CD4-positive, alpha-beta T cell treated with Interleukin-1 beta for 1 hour (primary cell): Measurements from ENCODE around the gene CSMD2.
"Not testable (repeated sequence)": the region's sequence is repeated elsewhere in the genome, so short reads cannot be mapped to it uniquely, and the experiment has no call there.

Experiments used
- DNase-seq, 2 donors: peaks; one replicate each; pipeline ENCODE4 v3.0.0-alpha.2; 2020 to 2022

The CSMD2 gene

DNA sequence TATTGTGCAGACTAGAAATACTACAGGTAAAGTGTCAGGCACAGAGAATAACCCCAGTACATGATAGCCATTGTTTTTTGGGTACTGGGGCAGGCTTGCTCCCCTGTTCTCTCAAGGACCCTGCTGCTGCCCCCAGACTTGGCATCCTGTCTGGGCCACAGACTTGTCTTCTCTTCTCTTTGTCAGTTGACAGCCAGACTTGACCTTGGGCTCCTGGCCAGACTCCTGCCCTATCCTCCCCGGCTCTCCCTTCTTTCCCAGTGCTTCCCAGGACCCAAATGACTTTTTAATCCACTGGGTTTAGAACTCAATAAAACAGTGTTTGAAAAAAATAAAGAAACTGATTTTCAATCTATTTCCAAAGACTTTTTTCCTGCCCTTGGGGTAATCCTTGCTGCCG lies 649.4 kb downstream of the CSMD2 start:
- no peak for DNase-seq

- DNase-seq: no peak
These were observed 649.9 kb downstream of the CSMD2 start for GRCh38 chr1:33515112-33515511.

DNA sequence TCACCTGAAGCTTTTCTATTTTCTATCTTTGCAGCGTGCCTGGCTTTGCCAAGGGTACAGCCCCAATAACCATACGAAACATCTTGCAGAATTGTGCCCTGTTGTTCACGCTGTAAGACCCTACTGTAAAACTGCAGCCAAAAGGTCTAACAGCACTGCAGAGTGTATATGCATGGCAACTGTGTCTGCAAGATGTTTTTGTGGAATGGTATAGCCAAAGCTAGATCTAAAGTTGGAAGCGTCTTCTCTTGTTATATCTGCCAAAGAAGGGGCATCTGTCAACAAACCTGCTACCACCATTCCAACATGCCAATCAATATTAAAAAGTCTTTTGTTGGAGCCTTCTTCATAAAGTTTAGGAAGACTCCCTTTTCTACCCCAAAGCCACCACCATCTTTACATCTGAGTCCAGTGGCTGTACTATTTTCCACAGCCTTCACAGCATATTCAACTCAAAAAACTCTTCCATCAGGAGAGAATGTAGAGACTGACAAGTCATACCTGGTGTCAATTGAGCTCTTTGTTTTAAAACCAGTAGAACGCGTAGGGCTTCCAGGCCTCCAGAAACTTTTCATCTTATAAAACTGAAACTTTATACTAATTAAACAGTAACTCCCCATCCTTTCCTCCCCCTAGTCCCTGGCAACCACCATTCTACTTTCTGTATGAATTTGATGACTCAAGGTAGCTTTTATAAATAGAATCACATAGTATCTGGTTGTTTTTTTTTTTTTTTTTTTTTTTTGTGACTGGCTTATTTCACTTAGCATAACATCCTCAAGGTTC lies 652.6 kb downstream of the CSMD2 start:
- DNase-seq: no peak

- DNase-seq: not testable (repeated sequence)
These were observed 655.8 kb downstream of the CSMD2 start for GRCh38 chr1:33509276-33509675.

GRCh38 chr1:33508151-33508550 lies 656.9 kb downstream of the CSMD2 start:
- DNase-seq: no peak

DNA sequence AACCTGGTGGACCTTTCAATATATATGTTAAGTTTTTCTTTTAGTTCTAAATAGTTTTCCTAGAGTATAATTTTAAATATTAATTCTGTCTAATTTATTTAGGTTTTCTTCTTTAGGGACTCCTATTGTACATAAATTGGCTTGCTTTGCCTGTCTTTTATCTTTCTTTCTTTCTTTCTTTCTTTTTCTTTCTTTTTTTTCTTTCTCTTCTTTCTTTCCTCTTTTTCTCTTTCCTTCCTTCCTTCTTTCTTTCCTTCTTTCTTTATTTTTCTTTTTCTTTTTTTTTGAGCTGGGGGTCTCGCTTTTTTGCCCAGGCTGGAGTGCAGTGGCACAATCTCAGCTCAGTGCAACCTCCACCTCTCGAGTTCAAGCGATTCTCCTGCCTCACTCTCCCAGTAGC lies 657.4 kb downstream of the CSMD2 start:
- no peak for DNase-seq

DNA sequence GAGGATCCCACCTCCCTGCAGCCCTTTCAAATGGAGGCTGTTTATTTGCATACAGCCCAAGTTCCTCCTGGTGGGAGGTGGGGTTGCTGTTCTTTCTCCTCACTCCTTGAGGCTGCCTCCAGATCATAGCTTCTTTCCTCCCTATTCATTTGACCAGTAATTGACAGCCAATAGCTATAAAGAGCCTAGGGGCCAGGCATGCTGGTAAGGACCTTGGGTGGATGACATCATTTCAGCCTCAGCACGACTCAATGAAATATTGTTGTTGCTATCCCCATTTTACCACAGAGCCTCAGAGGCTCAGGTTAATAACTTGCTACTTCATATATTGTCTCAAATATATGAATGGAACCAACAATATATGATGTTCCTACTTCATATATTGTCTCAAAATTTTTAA lies 661.5 kb downstream of the CSMD2 start:
- DNase-seq: no peak

- DNase-seq: no peak
These were observed 662.3 kb downstream of the CSMD2 start for GRCh38 chr1:33502726-33503125.

DNA sequence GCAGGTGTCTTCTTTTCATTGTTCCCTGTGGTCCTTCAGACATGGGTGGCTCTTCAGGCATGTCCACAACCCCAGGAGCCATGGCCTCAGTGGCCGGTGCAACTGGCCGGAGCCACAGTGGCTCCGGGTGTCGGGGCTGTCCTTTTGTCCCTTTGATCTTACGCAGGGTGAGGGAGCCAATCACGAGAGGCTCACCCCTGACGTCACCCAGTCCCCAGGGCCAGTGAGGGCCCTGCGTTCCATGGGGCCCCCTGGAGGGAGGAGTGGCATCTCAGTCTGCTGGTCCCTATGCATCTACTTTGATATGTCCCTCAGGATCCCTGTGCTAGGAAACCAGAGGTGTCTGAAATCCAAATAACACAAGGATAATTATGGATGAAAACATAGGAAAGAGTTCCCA lies 663.3 kb downstream of the CSMD2 start:
- DNase-seq: no peak

- no peak for DNase-seq
These were observed 663.7 kb downstream of the CSMD2 start for GRCh38 chr1:33501309-33501708.

GRCh38 chr1:33500547-33500946 lies 664.5 kb downstream of the CSMD2 start:
- no peak for DNase-seq

DNA sequence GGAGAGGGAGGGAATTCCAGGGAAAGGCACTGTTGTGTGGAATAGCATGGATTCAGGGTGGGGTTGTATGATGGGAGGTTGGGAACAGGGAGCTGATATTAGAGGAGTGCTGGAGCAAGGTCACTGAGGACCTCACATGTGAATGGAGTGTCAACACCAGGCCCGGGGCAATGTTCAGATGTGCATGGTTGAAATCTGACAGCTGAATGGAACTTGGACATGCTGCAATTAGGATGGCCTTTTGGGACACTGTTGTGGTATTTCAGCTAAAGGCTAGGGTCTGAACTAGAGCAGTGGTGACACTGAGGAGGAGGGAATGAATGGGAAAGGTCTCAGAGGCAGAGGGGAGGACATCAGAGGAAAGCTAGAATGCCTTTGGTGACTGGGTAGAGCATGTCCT lies 667.6 kb downstream of the CSMD2 start:
- DNase-seq: no peak

DNA sequence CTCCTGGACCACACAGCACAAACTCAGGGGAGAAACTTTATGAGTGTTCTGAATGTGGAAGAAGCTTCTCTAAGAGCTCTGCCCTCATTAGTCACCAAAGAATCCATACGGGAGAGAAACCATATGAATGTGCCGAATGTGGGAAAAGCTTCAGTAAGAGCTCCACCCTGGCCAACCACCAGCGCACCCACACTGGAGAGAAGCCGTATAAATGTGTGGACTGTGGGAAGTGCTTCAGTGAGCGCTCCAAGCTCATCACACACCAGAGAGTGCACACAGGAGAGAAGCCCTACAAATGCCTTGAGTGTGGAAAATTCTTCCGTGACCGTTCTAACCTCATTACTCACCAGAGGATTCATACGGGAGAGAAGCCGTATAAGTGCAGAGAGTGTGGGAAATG lies 670.1 kb downstream of the CSMD2 start:
- no peak for DNase-seq

GRCh38 chr1:33488624-33489023 lies 676.4 kb downstream of the CSMD2 start:
- no peak for DNase-seq

- no peak for DNase-seq
These were observed 682.6 kb downstream of the CSMD2 start for GRCh38 chr1:33482412-33482811.

DNA sequence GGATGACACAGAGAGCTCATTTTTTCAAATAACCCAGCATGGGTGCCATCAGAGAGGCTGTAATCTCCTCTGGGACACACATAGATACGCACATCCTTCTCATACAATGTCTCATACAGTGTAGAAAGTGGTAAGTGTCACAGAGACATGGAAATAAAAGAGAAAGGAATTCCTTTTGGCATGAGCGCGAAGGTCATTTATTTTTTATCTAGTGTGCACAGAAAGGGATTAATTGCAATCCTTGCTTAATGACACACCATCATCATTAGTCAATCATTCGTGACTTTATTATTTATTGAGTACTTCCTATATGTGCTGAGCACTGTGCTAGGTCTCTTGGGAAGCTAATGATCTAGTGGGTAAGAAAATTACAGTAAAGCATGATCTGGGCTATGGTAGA lies 687.6 kb downstream of the CSMD2 start:
- no peak for DNase-seq

DNA sequence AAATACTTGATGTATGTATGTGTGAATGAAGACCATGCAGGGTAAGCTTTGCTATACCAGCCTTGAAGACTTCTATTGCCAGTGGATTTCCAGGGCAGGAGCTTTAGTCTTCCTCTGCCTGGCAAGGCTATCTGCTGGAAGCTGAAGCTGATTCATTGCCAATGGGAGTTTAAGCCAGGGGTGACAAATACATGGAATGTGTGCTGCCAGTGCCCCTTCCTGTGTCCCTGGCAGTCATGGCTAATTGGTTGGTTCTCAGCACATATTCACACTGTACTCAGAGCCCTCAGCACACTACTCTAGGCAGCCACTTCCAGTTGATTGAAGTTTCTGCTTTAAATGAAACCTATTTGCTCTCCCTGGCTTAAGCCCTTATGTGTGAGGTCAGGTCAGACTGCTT lies 691.1 kb downstream of the CSMD2 start:
- no peak for DNase-seq

DNA sequence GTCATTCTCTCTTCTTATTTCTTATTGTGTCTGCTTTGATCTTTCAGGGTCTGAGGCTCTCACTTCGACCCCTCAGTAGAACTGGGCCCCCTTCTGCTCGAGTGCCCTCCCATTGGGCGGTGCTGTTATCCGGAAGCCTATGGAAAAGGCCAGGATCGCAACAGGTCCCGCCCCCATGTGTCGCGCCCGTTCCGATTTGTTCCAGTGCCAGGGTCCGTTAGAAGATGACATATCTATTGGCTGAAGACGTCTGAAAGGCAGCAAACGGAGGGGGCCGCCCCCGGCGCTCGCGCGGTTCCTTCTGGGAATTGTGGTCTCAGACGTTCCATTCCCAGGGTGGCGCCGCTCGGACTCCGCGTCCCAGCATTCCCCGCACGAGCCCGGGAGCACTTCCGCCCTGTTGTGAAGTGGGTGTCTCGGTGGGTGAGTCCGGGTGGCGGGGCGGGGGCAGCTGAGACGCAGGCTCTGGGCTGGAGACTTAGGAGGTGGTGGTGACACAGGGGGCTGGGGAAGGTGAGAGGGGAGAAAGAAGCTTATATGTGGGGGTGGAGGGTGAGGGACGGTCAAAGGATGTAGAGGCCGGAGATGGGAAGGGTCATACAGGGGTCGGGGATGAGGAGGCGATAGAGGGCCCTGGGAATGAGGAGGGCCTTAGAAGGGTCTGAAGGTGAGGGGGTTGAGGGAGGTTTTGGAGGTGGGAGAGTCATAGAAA lies 692.6 kb downstream of the CSMD2 start, which contains the start of gene ZSCAN20:
ZSCAN20 (plus strand) TSS at position 377 of the 712 bp plus-strand sequence. CDS start 6,644 bp downstream, outside the sequence.
- peak; percentile 86 to 88 for DNase-seq

DNA sequence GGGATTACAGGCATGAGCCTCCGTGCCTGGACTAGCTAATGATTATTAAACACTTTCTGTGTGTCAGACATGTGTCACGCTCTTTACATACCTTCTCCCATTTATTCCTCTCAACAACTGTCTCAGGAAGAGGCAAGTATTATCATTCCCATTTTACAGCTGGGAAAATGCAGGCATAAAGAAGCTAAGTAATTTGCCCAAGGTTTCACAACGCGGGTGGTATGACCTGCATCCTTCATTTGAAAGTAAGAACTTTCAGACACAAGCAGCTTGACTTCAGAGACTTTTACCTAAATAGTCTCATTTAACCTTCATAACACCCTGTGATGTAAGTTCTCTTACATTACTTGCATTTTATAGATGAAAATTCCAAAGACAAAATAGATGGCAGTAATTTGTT lies 693.6 kb downstream of the CSMD2 start:
- DNase-seq: no peak

DNA sequence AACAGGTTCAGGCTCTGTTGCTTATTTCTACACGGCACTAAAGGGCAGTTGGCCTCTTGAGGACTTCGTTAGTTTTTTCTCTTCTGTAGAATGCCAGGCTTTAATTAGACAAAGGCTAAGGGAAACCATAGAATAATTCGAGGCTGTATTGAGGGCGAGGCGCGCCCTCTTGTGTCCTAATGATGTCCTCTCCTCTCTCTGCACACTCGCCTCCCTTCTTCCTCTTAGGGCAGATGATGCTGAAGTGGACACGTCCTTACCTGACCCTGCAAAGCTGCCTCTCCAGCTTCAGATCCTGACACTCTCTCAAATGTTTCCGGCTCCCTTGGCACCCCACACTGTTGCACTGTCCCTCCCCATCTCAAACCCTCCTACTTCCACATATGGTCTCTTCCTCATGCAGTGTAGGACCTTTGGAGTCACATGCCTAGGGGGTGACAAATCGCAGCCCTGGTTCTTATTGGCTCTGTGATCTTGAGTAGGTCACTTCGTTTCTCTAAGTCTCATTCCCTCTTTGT lies 694.5 kb downstream of the CSMD2 start:
- peak; percentile 59 to 64 for DNase-seq

- no peak for DNase-seq
These were observed 695.3 kb downstream of the CSMD2 start for GRCh38 chr1:33469691-33470090.

- no peak for DNase-seq
These were observed 696.1 kb downstream of the CSMD2 start for GRCh38 chr1:33468967-33469366.

DNA sequence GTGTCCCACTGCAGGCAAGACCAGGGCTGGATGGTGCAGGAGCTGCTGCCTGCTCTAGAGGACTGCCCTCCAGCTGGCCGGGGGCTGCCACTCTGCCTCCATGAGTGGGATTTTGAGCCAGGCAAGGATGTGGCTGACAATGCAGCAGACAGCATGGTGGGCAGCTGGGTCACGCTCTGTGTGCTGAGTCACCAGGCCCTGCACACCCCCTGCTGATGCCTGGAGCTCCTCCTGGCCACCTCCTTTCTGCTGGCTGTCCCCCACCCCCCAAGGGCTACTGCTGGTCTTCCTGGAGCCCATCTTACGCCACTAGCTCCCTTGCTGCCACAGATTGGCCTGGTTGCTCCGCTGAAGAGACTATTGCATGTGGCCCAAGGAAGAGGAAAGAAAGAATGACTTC lies 696.5 kb downstream of the CSMD2 start:
- no peak for DNase-seq

- DNase-seq: no peak
These were observed 697.0 kb downstream of the CSMD2 start for GRCh38 chr1:33468011-33468410.
